Natural killer cell (primary cell): ENCODE results near the gene RGL2. TPM values are rescaled to one million over a fixed set of nuclear protein-coding genes. Genes with fewer than 3 reads are reported as not detected.

Source experiments
- ATAC-seq, 3 donors: fragments of 150-1000 bp in 2 of 3; fragments of 200-7000 bp in 1 of 3; cut with Tn5 transposase; 1 replicate in 1 of 3; 2 replicates in 2 of 3; pipeline ENCODE4 v1.10.0; 2021; ENCODE audit warnings: mild to moderate bottlenecking in 2 of 3, moderate library complexity in 2 of 3
- DNase-seq, 2 donors: peaks; one replicate each; pipeline versions ENCODE4 v3.0.0 to v3.0.0-alpha.2; 2013 to 2021; ENCODE audit warnings: mixed read lengths in 1 of 2
- H3K27ac ChIP-seq: one replicate; pipeline ENCODE4 v1.5.1; 2013; ENCODE audit warnings: mild to moderate bottlenecking, low read length
- H3K27me3 ChIP-seq: one replicate; pipeline ENCODE4 v1.6.1; 2013; ENCODE audit warnings: low read length; ENCODE audit not compliant: control insufficient read depth, insufficient read depth
- H3K36me3 ChIP-seq: one replicate; pipeline ENCODE4 v1.6.1; 2013; ENCODE audit warnings: low read length; ENCODE audit not compliant: control insufficient read depth, insufficient read depth
- H3K4me1 ChIP-seq: one replicate; pipeline ENCODE4 v1.6.1; 2013; ENCODE audit warnings: low read length; ENCODE audit not compliant: control insufficient read depth, insufficient read depth
- H3K4me3 ChIP-seq: one replicate; pipeline ENCODE4 v1.5.1; 2013; ENCODE audit warnings: low read length
- H3K9me3 ChIP-seq: one replicate; pipeline ENCODE4 v1.6.1; 2013; ENCODE audit warnings: low read length; ENCODE audit not compliant: control insufficient read depth, insufficient read depth
- H3K27ac Mint-ChIP-seq, 2 donors: one replicate each; pipeline ENCODE4 v1.8.0; 2022; ENCODE audit warnings: mild to moderate bottlenecking in 2 of 2, mixed read lengths in 2 of 2, moderate library complexity in 1 of 2
- H3K27me3 Mint-ChIP-seq, 2 donors: one replicate each; pipeline ENCODE4 v1.8.0; 2022; ENCODE audit warnings: low read depth in 2 of 2, mixed read lengths in 2 of 2
- H3K36me3 Mint-ChIP-seq: one replicate; pipeline ENCODE4 v1.8.0; 2022; ENCODE audit warnings: mixed read lengths
- H3K4me1 Mint-ChIP-seq, 2 donors: one replicate each; pipeline ENCODE4 v1.8.0; 2022; ENCODE audit warnings: mixed read lengths in 2 of 2
- H3K4me3 Mint-ChIP-seq: one replicate; pipeline ENCODE4 v1.8.0; 2022; ENCODE audit warnings: mild to moderate bottlenecking, moderate library complexity, mixed read lengths
- H3K9me3 Mint-ChIP-seq, 2 donors: one replicate each; pipeline ENCODE4 v1.8.0; 2022; ENCODE audit warnings: mixed read lengths in 2 of 2
- CTCF ChIP-seq: fragments of 200-600 bp; IDR thresholded peaks from one replicate; pipeline ENCODE4 v1.8.0; 2022; ENCODE audit warnings: antibody characterized with exemption
- WGBS: methylation state at CpG from one replicate; pipeline ENCODE4 v1.1.7; 2013; ENCODE audit warnings: missing lambda C conversion rate; ENCODE audit not compliant: insufficient coverage; 5-methylcytosine and 5-hydroxymethylcytosine counted together
- intact Hi-C: fragments of 100-400 bp; cut with micrococcal nuclease; formaldehyde crosslinking; loops from one replicate; pipeline ENCODE4 v1.14.2; 2022
- total RNA-seq, 4 donors: library from RNA; stranded (reverse); fragments of 120-200 nt in 1 of 4; gene quantifications; one replicate each; pipeline versions ENCODE4 v1.2.3 to v1.2.4, GENCODE V29; 2013 to 2022

Gene RGL2
- total RNA-seq, 3 donors from 2014 or later (not counting 1 experiment from before 2014, with no cell fraction given) = 80.7 to 91.4 (median 84.9) TPM

DNA sequence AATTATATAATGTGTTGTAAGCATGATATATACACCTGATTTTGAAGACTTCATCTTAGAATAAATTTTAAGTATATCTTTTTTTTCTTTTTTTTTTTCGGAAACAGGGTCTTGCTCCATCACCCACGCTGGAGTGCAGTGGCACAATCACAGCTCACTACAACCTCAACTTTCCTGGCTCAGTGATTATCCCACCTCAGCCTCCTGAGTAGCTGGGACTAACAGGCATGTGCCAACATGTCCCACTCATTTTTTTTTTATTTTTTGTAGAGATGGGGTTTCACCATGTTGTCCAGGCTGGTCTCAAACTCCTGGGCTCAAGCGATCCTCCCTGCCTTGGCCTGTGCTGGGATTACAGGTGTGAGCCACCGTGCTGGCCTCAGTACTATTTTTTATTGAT lies 44.2 kb downstream of the RGL2 start:
- H3K4me1 Mint-ChIP-seq = peaks cover 12 to 19% of the 10 kb centered on the region in 2 donors
- no peaks in the 10 kb centered on the region for H3K27me3 ChIP-seq
- peaks cover 12% of the 10 kb centered on the region for H3K4me1 ChIP-seq
- no peak overlapping the region for H3K27ac ChIP-seq
- H3K27me3 Mint-ChIP-seq = no peaks in the 10 kb centered on the region
- H3K36me3 ChIP-seq = peaks cover 23% of the 10 kb centered on the region
- DNase-seq (no peak), ATAC-seq (no peak)
- 97% methylated on average over 3 of the region's 4 CpGs for WGBS
- H3K4me3 ChIP-seq = no peak overlapping the region
- H3K27ac Mint-ChIP-seq = no peak overlapping the region
- no peak for TF ChIP-seq CTCF
- H3K9me3 ChIP-seq = no peaks in the 10 kb centered on the region
- no peaks in the 10 kb centered on the region for H3K9me3 Mint-ChIP-seq
- no peak overlapping the region for H3K4me3 Mint-ChIP-seq
- no peaks in the 10 kb centered on the region for H3K36me3 Mint-ChIP-seq
- intact Hi-C loops = no loop called here

DNA sequence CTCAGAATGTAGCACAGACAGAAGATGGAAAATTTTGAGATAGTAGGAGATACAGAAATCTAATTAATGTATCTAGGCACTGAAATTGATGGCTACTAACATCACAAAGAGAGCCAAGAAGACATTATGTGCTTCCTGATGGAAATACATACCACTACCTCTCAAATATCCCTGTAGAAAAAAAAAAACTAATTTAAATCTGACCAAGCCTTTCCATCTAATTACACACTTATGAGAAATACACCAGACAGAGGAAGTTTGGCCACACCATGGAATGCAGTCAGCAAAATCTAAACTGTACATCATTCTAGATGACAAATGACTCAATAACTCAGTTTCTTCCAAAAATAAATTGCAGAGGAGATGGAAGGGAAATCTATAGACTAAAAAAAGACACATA lies 46.0 kb downstream of the RGL2 start:
- Histone ChIP-seq H3K36me3 (peaks cover 17% of the 10 kb centered on the region), H3K27ac (no peak overlapping the region), H3K9me3 (no peaks in the 10 kb centered on the region), H3K27me3 (no peaks in the 10 kb centered on the region), H3K4me1 (peaks cover 27% of the 10 kb centered on the region), H3K4me3 (no peak overlapping the region)
- no peak for TF ChIP-seq CTCF
- Mint-ChIP-seq H3K27ac (no peak overlapping the region), H3K4me1 (peaks cover 22 to 37% of the 10 kb centered on the region in 2 donors), H3K4me3 (no peak overlapping the region), H3K36me3 (no peaks in the 10 kb centered on the region), H3K27me3 (no peaks in the 10 kb centered on the region), H3K9me3 (no peaks in the 10 kb centered on the region)
- ATAC-seq = no peak
- intact Hi-C loops = no loop called here
- DNase-seq = no peak

GRCh38 chr6:33251395-33252012 lies 47.2 kb downstream of the RGL2 start:
- intact Hi-C loops = no loop called here
- Mint-ChIP-seq H3K27ac (peak overlapping the region in 1 of 2 donors; percentile 95), H3K27me3 (no peaks in the 10 kb centered on the region), H3K36me3 (no peaks in the 10 kb centered on the region), H3K4me3 (peak overlapping the region; percentile 7), H3K4me1 (peaks cover 22 to 37% of the 10 kb centered on the region in 2 donors), H3K9me3 (no peaks in the 10 kb centered on the region)
- Histone ChIP-seq H3K4me3 (no peak overlapping the region), H3K4me1 (peaks cover 28% of the 10 kb centered on the region), H3K27me3 (no peaks in the 10 kb centered on the region), H3K9me3 (no peaks in the 10 kb centered on the region), H3K36me3 (peaks cover 14% of the 10 kb centered on the region), H3K27ac (no peak overlapping the region)
- 89% methylated on average over 6 of the region's 6 CpGs for WGBS
- TF ChIP-seq CTCF = no peak
- DNase-seq (no peak), ATAC-seq (no peak)

- Histone ChIP-seq H3K4me3 (no peak overlapping the region), H3K27ac (no peak overlapping the region), H3K9me3 (no peaks in the 10 kb centered on the region), H3K4me1 (peaks cover 28% of the 10 kb centered on the region), H3K36me3 (peaks cover 14% of the 10 kb centered on the region), H3K27me3 (no peaks in the 10 kb centered on the region)
- no peak for ATAC-seq
- intact Hi-C loops = no loop called here
- Mint-ChIP-seq H3K9me3 (no peaks in the 10 kb centered on the region), H3K4me1 (peaks cover 22 to 37% of the 10 kb centered on the region in 2 donors), H3K36me3 (no peaks in the 10 kb centered on the region), H3K27ac (peak overlapping the region; percentile 95 to 97), H3K27me3 (no peaks in the 10 kb centered on the region), H3K4me3 (peak overlapping the region; percentile 90)
- no peak for TF ChIP-seq CTCF
- 98% methylated on average over 13 of the region's 13 CpGs for WGBS
- DNase-seq = no peak
Measured at GRCh38 chr6:33250731-33251130, 48.0 kb downstream of the RGL2 start.
